A549 (cell line): ENCODE data around the gene SUN2.

Experiments
- CTCF ChIP-seq: fragments of >200 bp; sonication (Bioruptor Twin); formaldehyde crosslinking; IDR thresholded peaks from 3 replicates; pipeline ENCODE4 v1.5.1; 2016
- EP300 ChIP-seq, 2 experiments: fragments of >200 bp; sonication (Bioruptor Twin); formaldehyde crosslinking; IDR thresholded peaks; 2 replicates in 1 of 2; 3 replicates in 1 of 2; pipeline ENCODE4 v1.6.1; 2016 to 2017
- POLR2A ChIP-seq: IDR thresholded peaks from 2 replicates; pipeline ENCODE4 v1.6.1; 2012; ENCODE audit warnings: mild to moderate bottlenecking, low read length
- RAD21 ChIP-seq, 2 experiments: fragments of >200 bp in 1 of 2; sonication (Bioruptor Twin) in 1 of 2; formaldehyde crosslinking in 1 of 2; IDR thresholded peaks in 1 of 2; conservative IDR thresholded peaks in 1 of 2; 2 replicates in 1 of 2; 3 replicates in 1 of 2; pipeline ENCODE4 v1.6.1; 2012 to 2018; ENCODE audit warnings: inconsistent platforms in 1 of 2
- RCOR1 ChIP-seq: fragments of 150-350 bp; IDR thresholded peaks from 2 replicates; pipeline ENCODE4 v1.6.1; 2014; ENCODE audit warnings: antibody characterized with exemption, low read length, low read depth
- SMC3 ChIP-seq: fragments of >200 bp; sonication (Bioruptor Twin); formaldehyde crosslinking; IDR thresholded peaks from 3 replicates; pipeline ENCODE4 v1.6.1; 2018; ENCODE audit warnings: inconsistent platforms
- ZNF302 ChIP-seq: fragments of 250-450 bp; sonication (Bioruptor Pico); IDR thresholded peaks from 2 replicates; pipeline ENCODE4 v1.9.0; 2021; ENCODE audit warnings: inconsistent platforms, mild to moderate bottlenecking, moderate library complexity

- no peak for TF ChIP-seq CTCF
- no peak for TF ChIP-seq POLR2A
- TF ChIP-seq ZNF302: no peak
- TF ChIP-seq RCOR1: no peak
- no peak for TF ChIP-seq SMC3
- TF ChIP-seq RAD21 (conservative IDR thresholded peaks at IDR 0.05 in 1 of 2, IDR thresholded peaks at IDR 0.05 in 1 of 2): no peak
- no peak for TF ChIP-seq EP300 (IDR thresholded peaks at IDR 0.05)
Measured at GRCh38 chr22:38720350-38720749, 35.4 kb downstream of the SUN2 start.
